GM13977 (cell line): ENCODE measurements around the gene DUOX1.

Source experiments
- DNase-seq: peaks from one replicate; pipeline ENCODE4 v3.0.0; 2012; ENCODE audit warnings: low spot score
- in situ Hi-C: fragments of 300-500 bp; cut with MboI; formaldehyde crosslinking; loops from one replicate; pipeline ENCODE4 v1.12.0; 2022; ENCODE audit warnings: low sequenced_read_pairs, low pct_unique_long_range_greater_than_20kb, mixed read lengths, inconsistent platforms; ENCODE audit not compliant: unreplicated experiment
- TF ChIP-seq, protein P1 (sequence below): IDR thresholded peaks from 2 replicates; pipeline ENCODE4 v1.5.1; 2012; ENCODE audit warnings: mild to moderate bottlenecking, control low read depth; ENCODE audit not compliant: insufficient read depth; ENCODE audit errors: extremely low read depth, missing control alignments

The DUOX1 gene

GRCh38 chr15:45112591-45113379 lies 17.0 kb upstream of the DUOX1 start:
- TF ChIP-seq, protein P1, sequence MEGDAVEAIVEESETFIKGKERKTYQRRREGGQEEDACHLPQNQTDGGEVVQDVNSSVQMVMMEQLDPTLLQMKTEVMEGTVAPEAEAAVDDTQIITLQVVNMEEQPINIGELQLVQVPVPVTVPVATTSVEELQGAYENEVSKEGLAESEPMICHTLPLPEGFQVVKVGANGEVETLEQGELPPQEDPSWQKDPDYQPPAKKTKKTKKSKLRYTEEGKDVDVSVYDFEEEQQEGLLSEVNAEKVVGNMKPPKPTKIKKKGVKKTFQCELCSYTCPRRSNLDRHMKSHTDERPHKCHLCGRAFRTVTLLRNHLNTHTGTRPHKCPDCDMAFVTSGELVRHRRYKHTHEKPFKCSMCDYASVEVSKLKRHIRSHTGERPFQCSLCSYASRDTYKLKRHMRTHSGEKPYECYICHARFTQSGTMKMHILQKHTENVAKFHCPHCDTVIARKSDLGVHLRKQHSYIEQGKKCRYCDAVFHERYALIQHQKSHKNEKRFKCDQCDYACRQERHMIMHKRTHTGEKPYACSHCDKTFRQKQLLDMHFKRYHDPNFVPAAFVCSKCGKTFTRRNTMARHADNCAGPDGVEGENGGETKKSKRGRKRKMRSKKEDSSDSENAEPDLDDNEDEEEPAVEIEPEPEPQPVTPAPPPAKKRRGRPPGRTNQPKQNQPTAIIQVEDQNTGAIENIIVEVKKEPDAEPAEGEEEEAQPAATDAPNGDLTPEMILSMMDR: no peak
- in situ Hi-C loops: no loop called here
- no peak for DNase-seq

DNA sequence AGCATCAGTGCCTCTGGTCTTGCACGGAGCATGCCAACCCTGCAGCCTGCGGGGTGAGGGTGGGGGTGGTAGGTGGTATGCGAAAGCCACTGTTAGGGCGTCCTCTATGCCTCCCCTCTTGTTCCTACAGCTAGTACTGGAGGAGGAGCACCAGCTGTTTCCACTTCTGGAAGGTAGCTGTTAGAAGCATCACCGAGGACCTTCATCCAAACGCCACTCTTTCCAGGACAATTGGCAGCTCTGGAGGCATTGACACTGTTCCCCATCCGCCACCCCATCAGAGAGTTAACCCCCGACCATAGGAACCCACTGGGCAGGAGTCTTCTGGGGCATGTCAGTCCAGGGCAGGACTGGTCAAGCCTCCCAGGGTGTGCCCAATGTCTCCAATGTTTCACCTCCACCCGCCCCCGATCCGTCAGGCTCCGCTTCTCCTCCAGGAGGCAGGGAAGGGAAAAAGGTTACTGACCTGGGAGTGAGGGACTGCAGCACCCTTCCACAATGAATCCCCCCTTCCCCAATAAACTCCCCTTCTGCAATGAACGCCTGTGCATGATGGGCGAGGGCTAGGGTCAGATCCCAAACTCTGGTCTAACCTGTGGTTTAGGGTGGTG lies 16.3 kb upstream of the DUOX1 start:
- DNase-seq: no peak
- in situ Hi-C loops: no loop called here
- TF ChIP-seq, protein P1: no peak

DNA sequence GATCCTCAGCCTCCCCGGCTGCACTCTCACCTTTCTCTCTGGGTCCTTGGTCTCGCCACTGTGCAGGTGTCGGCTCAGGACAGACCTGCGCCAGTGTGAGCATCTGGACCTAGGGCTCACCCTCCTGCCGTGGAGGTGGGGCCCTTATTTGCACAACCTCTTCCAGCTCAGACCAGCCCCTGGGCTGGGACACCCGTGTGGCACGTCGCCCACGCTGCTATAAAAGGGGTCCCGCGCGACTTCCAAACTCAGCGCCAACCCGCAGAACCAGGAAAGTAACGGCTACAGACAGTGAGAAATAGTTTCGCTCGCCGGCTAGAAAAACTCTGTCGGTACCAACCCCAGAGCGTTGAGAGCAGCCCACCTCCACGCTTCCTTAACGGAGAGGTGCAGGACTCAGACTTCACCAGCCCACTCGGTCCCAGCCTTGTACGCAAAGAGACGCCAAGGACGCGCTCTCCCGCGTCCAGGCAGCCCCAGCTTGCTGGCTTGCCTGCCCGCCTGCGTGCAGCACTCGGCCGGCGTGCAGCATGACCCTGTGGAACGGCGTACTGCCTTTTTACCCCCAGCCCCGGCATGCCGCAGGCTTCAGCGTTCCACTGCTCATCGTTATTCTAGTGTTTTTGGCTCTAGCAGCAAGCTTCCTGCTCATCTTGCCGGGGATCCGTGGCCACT lies 15.6 kb upstream of the DUOX1 start, which contains the start of the genes DUOX2 and DUOXA2:
TSS of gene DUOX2 (minus strand) at position 97 of the 675 bp plus-strand sequence. CDS start 761 bp downstream, outside the sequence.
TSS of gene DUOXA2 (plus strand) at position 251 of the 675 bp plus-strand sequence. CDS start at position 531, 280 bp downstream.
- DNase-seq: no peak
- TF ChIP-seq, protein P1: no peak
- in situ Hi-C loops: no loop called here

DNA sequence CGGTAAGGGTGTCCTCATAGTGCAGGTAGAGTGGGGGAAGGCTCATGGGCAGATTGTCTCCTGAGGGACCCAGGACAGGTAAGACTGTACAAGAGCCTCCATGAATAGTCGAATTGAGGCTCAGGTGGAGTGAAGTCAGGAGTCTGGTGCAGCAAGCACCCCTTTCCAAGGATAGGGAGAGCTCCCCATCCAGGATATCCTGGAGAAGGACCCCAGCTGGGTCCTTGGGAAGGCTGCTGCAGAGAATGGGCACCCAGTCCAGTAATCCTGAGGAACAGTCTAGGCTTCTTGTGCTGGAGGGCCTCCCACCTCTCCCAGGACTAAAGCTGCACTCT lies 15.1 kb upstream of the DUOX1 start:
- TF ChIP-seq, protein P1: no peak
- in situ Hi-C loops: no loop called here
- DNase-seq: no peak

DNA sequence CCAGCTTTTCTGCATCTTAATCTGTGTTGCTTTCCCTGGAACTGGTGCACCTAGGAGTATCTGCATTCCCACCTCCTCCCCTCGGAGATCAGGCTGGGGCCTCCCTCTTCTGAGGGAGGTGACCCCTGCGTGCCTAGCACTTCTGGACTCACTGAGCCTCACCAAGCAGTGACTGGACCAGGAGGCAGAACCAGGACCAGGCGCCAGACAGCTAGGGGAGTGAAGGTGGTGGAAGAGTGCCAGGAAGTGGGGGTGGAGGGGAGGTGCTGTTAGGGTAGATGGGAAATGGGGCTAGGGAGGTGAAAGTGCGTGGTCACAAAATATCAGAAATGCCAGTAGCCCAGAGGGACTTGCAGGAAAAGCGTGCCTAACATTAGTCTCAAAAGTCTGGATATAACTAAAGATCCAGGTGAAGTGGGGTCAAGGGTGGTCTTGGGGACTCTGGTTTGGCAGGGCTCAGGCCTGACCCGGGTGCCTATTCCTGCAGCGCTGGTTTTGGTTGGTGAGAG lies 14.4 kb upstream of the DUOX1 start:
- in situ Hi-C loops: no loop called here
- TF ChIP-seq, protein P1: no peak

DNA sequence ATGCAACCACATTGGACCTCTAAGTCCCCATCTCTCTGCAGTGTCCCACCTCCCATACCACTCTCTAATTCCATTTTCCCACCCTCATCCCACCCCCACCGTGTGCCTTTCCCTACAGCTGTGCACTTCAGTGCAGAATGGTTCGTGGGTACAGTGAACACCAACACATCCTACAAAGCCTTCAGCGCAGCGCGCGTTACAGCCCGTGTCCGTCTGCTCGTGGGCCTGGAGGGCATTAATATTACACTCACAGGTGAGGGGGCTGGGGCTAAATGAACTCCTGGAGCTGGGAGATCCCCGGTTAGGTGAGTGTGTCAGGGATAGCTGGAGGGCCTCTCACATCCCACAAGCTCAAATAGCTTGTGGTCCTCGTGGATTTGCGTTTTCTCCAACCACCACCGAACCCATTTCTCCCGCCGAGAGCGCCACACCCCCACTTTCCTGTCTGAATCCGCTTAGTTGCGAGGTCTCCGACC lies 13.8 kb upstream of the DUOX1 start:
- DNase-seq: no peak
- TF ChIP-seq, protein P1: no peak
- in situ Hi-C loops: no loop called here

More for the DNA sequence above, 14.4 kb upstream of the DUOX1 start:
- no peak for DNase-seq
